ENCODE results near the gene MOAP1.
"Not testable (repeated sequence)": the region's sequence is repeated elsewhere in the genome, so short reads cannot be mapped to it uniquely, and the experiment has no call there.

MOAP1 gene

DNA sequence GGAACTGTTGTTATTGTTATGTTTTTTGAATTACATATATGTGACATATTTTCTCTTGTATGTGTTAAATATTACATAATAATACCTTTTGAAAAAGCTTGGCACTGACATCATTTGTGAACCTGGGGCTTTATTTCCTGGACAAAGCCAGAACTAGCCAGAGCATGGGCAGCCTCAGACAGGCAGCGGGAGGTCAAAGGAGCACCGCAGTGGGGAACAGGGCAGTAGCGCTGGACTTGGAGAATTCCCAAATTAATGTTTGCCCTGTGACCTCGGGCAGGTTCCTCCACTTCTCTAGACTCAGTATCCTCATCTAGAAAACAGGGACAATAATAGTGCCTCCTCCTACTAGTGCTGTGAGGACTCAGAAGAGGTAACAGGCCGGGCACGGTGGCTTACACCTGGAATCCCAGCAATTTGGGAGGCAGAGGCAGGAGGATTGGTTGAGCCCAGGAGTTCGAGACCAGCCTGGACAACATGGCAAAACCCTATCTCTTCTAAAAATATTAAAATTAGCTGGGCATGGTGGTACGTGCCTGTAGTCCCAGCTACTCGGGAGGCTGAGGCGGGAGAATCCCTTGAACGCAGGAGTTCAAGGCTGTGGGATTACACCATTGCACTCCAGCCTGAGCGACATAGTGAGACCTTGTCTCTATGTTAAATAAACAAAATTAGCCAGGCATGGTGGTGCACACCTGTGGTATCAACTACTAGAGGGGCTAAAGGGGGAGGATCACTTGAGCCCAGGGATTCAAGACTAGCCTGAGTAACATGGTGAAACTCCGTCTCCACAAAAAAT lies 41.6 kb downstream of the MOAP1 start:
- DNase-seq = no peak

- peak; percentile 54 to 88 (median 79) for DNase-seq
Measured at GRCh38 chr14:93137864-93138263, 46.8 kb downstream of the MOAP1 start.

- DNase-seq = not testable (repeated sequence)
Measured at GRCh38 chr14:93136508-93136907, 48.2 kb downstream of the MOAP1 start.

- no peak for DNase-seq
Measured at GRCh38 chr14:93136009-93136408, 48.7 kb downstream of the MOAP1 start.

DNA sequence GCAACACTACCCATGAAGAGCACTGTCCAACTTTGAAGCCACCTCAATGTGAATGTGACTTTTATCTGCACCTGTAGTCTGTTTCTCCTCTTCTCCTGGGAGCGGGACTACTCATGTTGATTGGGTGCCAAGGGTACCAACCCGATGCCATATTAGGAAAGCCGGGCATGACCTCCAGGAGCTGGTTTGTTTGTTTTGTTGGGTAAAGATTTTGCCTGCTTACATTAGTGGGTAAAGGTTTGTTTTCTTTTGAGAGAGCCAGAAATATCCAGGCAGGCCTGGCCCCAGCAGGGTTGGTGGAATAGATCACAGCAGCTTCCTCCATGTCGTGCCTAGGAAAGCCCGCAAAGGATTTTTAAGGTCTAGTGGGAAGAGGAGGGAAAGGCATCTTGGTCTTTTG lies 49.3 kb downstream of the MOAP1 start:
- no peak for DNase-seq

DNA sequence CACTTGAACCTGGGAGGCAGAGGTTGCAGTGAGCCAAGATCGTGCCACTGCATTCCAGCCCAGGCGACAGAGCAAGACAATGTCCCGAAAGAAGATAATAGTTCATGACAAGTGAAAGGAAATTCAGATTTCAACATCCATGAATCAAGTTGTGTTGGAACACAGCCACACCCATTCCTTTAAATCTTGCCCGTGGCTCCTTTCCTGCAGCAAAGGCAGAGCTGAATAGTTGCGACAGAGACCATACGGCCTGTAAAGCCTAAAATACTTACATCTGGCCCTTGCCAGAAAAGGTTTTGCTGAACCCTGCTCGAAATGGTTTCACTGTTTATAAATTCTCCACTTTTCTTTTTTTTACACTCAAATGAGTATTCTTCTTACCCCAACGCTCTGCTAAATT lies 51.2 kb downstream of the MOAP1 start:
- DNase-seq = no peak

DNA sequence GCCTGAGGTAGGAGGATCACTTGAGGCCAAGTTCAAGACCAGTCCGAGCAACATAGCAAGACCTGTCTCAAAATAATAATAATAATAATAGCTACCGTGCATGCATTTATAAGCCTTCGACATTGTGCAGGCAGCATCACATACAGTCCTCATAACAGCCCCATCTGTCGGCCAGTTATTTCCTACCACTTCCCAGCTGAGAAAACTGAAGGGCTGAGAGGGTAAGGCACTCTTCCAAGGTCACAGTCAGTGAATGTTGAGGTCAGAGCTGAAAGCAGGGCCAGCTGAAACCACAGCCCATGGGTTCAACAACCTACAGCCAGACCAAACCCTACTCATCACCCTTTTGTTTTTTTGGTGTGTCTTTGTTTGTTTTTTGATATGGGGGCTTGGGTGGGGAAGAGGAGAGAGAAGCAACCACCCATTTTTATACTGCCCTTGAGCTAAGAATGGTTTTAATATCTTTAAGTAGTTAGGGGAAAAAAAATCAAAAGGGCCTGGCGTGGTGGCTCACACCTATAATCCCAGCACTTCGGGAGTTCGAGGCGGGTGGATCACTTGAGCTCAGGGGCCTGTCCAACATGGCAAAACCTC lies 52.1 kb downstream of the MOAP1 start:
- DNase-seq = peak in 2 of 3 experiments; percentile 17 to 36
